HEK293 (cell line): ENCODE measurements around the gene RHBDF2.

ENCODE experiments used
- CTCF ChIA-PET: fragments of 350-600 bp; formaldehyde crosslinking; extraction: SDS; loops from one replicate; lab custom pipeline; 2021; ENCODE audit warnings: antibody characterized with exemption; lab: Yijun Ruan, JAX
- POLR2A ChIA-PET: fragments of 300-600 bp; formaldehyde crosslinking; extraction: SDS; loops from one replicate; lab custom pipeline; 2020; ENCODE audit warnings: antibody characterized with exemption, inconsistent platforms; lab: Yijun Ruan, JAX
- H3K27ac ChIP-seq: fragments of 200-500 bp; sonication (Bioruptor generic); 2 replicates; pipeline ENCODE4 v1.5.1; 2014; ENCODE audit warnings: low read depth, low read length, control low read depth, inconsistent platforms; ENCODE audit errors: extremely low read depth
- H3K36me3 ChIP-seq, 2 experiments: fragments of 200-500 bp in 1 of 2; sonication (Bioruptor generic) in 1 of 2; 1 replicate in 1 of 2; 2 replicates in 1 of 2; pipeline ENCODE4 v1.5.1; 2014 to 2017; ENCODE audit warnings: inconsistent platforms in 2 of 2, low read length in 2 of 2; ENCODE audit not compliant: control insufficient read depth in 2 of 2, insufficient read depth in 1 of 2
- H3K4me1 ChIP-seq: fragments of 200-500 bp; sonication (Bioruptor generic); 2 replicates; pipeline ENCODE4 v1.5.1; 2014; ENCODE audit warnings: mild to moderate bottlenecking, low read length, inconsistent platforms; ENCODE audit not compliant: control insufficient read depth, insufficient read depth
- H3K4me3 ChIP-seq: 2 replicates; pipeline ENCODE4 v1.5.1; 2011; ENCODE audit warnings: low read depth, mild to moderate bottlenecking, control low read depth, low read length, moderate library complexity
- H3K9me3 ChIP-seq: fragments of 200-500 bp; sonication (Bioruptor generic); 2 replicates; pipeline ENCODE4 v1.5.1; 2014; ENCODE audit warnings: low read depth, low read length, inconsistent platforms; ENCODE audit not compliant: control insufficient read depth, insufficient read depth
- ELK4 ChIP-seq: IDR thresholded peaks from 2 replicates; pipeline ENCODE4 v1.6.1; 2011; ENCODE audit warnings: mild to moderate bottlenecking, low read depth, low read length, borderline replicate concordance
- HOXD13 ChIP-seq: sonication (generic); formaldehyde crosslinking; IDR thresholded peaks from 2 replicates; pipeline ENCODE4 v1.8.0; 2022; ENCODE audit warnings: missing genetic modification reagents, borderline replicate concordance
- MYNN ChIP-seq: fragments of 450-650 bp; formaldehyde crosslinking; IDR thresholded peaks from 2 replicates; pipeline ENCODE4 v1.5.1; 2016; ENCODE audit warnings: missing biosample characterization, missing genetic modification characterization, borderline replicate concordance
- OSR2 ChIP-seq: fragments of 450-650 bp; formaldehyde crosslinking; IDR thresholded peaks from 2 replicates; pipeline ENCODE4 v1.5.1; 2016; ENCODE audit warnings: missing biosample characterization, missing genetic modification characterization
- REPIN1 ChIP-seq: fragments of 450-650 bp; formaldehyde crosslinking; IDR thresholded peaks from 2 replicates; pipeline ENCODE4 v1.5.1; 2017; ENCODE audit warnings: missing biosample characterization, missing genetic modification characterization, low read depth
- ZBTB7A ChIP-seq: fragments of 450-650 bp; formaldehyde crosslinking; IDR thresholded peaks from 2 replicates; pipeline ENCODE4 v1.5.1; 2016; ENCODE audit warnings: low read depth, missing biosample characterization, missing genetic modification characterization
- ZFP37 ChIP-seq: fragments of 450-650 bp; formaldehyde crosslinking; IDR thresholded peaks from 2 replicates; pipeline ENCODE4 v1.5.1; 2016; ENCODE audit warnings: missing biosample characterization, missing genetic modification characterization
- ZNF239 ChIP-seq: fragments of 450-650 bp; formaldehyde crosslinking; IDR thresholded peaks from 2 replicates; pipeline ENCODE4 v1.5.1; 2016; ENCODE audit warnings: missing biosample characterization, missing genetic modification characterization
- ZNF350 ChIP-seq: fragments of 450-650 bp; formaldehyde crosslinking; IDR thresholded peaks from 2 replicates; pipeline ENCODE4 v1.5.0; 2017; ENCODE audit warnings: missing biosample characterization, mild to moderate bottlenecking, missing genetic modification characterization
- ZNF366 ChIP-seq: fragments of 450-650 bp; formaldehyde crosslinking; conservative IDR thresholded peaks from 2 replicates; pipeline ENCODE4 v1.5.1; 2016; ENCODE audit warnings: missing biosample characterization, missing genetic modification characterization
- ZNF473 ChIP-seq: fragments of 450-650 bp; formaldehyde crosslinking; IDR thresholded peaks from 2 replicates; pipeline ENCODE4 v1.5.1; 2017; ENCODE audit warnings: missing biosample characterization, missing genetic modification characterization
- ZNF514 ChIP-seq: fragments of 450-650 bp; formaldehyde crosslinking; IDR thresholded peaks from 2 replicates; pipeline ENCODE4 v1.5.1; 2016; ENCODE audit warnings: missing biosample characterization, missing genetic modification characterization
- ZNF555 ChIP-seq: fragments of 450-650 bp; formaldehyde crosslinking; conservative IDR thresholded peaks from 2 replicates; pipeline ENCODE4 v1.5.1; 2017; ENCODE audit warnings: missing biosample characterization, mild to moderate bottlenecking, missing genetic modification characterization, inconsistent platforms
- ZNF596 ChIP-seq: fragments of 450-650 bp; IDR thresholded peaks from 2 replicates; pipeline ENCODE4 v1.5.0; 2018; ENCODE audit warnings: missing biosample characterization, mild to moderate bottlenecking, missing genetic modification characterization, moderate library complexity
- ZNF600 ChIP-seq: fragments of 450-650 bp; formaldehyde crosslinking; IDR thresholded peaks from 2 replicates; pipeline ENCODE4 v1.5.1; 2016; ENCODE audit warnings: missing biosample characterization, missing genetic modification characterization
- ZNF621 ChIP-seq: fragments of 450-650 bp; formaldehyde crosslinking; IDR thresholded peaks from 2 replicates; pipeline ENCODE4 v1.5.1; 2017; ENCODE audit warnings: missing biosample characterization, missing genetic modification characterization
- ZNF747 ChIP-seq: fragments of 450-650 bp; formaldehyde crosslinking; IDR thresholded peaks from 2 replicates; pipeline ENCODE4 v1.5.1; 2016; ENCODE audit warnings: missing biosample characterization, missing genetic modification characterization
- TF ChIP-seq, protein P1 (sequence below): fragments of 450-650 bp; formaldehyde crosslinking; IDR thresholded peaks from 2 replicates; pipeline ENCODE4 v1.5.1; 2016; ENCODE audit warnings: missing biosample characterization, missing genetic modification characterization
- TF ChIP-seq, protein P2 (sequence below): fragments of 450-650 bp; formaldehyde crosslinking; IDR thresholded peaks from 2 replicates; pipeline ENCODE4 v1.5.1; 2016; ENCODE audit warnings: missing biosample characterization, missing genetic modification characterization

The RHBDF2 gene

GRCh38 chr17:76472258-76472645, 29.0 kb downstream of the RHBDF2 start:
- H3K9me3 ChIP-seq = no peaks in the 10 kb centered on the region
- ChIA-PET CTCF (interaction anchor here (0.6 to 1.8 kb wide), 2 partner anchors 33 to 271 kb away, joined by 3 to 4 read pairs; no protein-coding TSS in a partner anchor), POLR2A (interaction anchor here (1.1 kb wide), 1 partner anchor 118 kb away, joined by 3 read pairs; the partner anchor contains the start of gene PRPSAP1)
- no peak overlapping the region for H3K4me3 ChIP-seq
- peaks cover 0 to 14% of the 10 kb centered on the region in 2 experiments; a peak in 1 of 3 replicates for H3K36me3 ChIP-seq
- H3K27ac ChIP-seq = no peak overlapping the region
- TF ChIP-seq ZNF350 (no peak), ZFP37 (tag by site-specific recombination) (no peak), ZNF596 (no peak), ZNF747 (tag by site-specific recombination) (no peak), ZBTB7A (tag by site-specific recombination) (no peak), ZNF514 (no peak), ELK4 (no peak), MYNN (tag by site-specific recombination) (no peak), ZNF555 (no peak), ZNF473 (tag by site-specific recombination) (no peak), OSR2 (no peak), ZNF621 (tag by site-specific recombination) (no peak), REPIN1 (tag by site-specific recombination) (no peak), HOXD13 (CRISPR knock-in tag) (no peak), ZNF600 (tag by site-specific recombination) (no peak), ZNF366 (tag by site-specific recombination) (no peak), ZNF239 (tag by site-specific recombination) (no peak)
- TF ChIP-seq, protein P1, sequence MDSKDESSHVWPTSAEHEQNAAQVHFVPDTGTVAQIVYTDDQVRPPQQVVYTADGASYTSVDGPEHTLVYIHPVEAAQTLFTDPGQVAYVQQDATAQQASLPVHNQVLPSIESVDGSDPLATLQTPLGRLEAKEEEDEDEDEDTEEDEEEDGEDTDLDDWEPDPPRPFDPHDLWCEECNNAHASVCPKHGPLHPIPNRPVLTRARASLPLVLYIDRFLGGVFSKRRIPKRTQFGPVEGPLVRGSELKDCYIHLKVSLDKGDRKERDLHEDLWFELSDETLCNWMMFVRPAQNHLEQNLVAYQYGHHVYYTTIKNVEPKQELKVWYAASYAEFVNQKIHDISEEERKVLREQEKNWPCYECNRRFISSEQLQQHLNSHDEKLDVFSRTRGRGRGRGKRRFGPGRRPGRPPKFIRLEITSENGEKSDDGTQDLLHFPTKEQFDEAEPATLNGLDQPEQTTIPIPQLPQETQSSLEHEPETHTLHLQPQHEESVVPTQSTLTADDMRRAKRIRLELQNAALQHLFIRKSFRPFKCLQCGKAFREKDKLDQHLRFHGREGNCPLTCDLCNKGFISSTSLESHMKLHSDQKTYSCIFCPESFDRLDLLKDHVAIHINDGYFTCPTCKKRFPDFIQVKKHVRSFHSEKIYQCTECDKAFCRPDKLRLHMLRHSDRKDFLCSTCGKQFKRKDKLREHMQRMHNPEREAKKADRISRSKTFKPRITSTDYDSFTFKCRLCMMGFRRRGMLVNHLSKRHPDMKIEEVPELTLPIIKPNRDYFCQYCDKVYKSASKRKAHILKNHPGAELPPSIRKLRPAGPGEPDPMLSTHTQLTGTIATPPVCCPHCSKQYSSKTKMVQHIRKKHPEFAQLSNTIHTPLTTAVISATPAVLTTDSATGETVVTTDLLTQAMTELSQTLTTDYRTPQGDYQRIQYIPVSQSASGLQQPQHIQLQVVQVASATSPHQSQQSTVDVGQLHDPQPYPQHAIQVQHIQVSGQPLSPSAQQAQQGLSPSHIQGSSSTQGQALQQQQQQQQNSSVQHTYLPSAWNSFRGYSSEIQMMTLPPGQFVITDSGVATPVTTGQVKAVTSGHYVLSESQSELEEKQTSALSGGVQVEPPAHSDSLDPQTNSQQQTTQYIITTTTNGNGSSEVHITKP (tag by site-specific recombination) = no peak
- TF ChIP-seq, protein P2, sequence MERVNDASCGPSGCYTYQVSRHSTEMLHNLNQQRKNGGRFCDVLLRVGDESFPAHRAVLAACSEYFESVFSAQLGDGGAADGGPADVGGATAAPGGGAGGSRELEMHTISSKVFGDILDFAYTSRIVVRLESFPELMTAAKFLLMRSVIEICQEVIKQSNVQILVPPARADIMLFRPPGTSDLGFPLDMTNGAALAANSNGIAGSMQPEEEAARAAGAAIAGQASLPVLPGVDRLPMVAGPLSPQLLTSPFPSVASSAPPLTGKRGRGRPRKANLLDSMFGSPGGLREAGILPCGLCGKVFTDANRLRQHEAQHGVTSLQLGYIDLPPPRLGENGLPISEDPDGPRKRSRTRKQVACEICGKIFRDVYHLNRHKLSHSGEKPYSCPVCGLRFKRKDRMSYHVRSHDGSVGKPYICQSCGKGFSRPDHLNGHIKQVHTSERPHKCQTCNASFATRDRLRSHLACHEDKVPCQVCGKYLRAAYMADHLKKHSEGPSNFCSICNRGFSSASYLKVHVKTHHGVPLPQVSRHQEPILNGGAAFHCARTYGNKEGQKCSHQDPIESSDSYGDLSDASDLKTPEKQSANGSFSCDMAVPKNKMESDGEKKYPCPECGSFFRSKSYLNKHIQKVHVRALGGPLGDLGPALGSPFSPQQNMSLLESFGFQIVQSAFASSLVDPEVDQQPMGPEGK (tag by site-specific recombination) = no peak
- no peaks in the 10 kb centered on the region for H3K4me1 ChIP-seq
